GM19035 (cell line): ENCODE measurements around the gene AREG.

Experiments used
- ATAC-seq: cut with Tn5 transposase; IDR thresholded peaks from one replicate; pipeline ENCODE4 v1.9.1; 2021; ENCODE audit not compliant: unreplicated experiment

AREG gene

DNA sequence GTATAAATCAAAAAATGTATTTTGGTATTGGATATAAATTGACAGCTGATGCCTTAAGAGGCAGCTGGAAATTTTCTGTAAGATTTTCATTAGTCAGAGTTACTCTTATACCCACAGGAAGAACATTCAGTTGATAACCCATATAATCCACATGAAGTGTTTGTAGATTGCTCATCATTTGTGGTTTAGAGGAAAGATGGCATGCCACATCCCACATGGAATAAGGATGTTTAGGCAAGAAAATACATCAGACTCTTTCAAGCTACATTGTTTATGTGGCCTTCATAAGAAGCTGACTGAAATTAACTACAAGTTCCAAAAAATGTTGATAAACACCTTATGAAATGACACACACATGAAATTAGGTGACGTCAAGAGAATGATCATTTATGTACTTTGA lies 56.6 kb downstream of the AREG start:
- ATAC-seq, result no peak

GRCh38 chr4:74503580-74503979 lies 58.6 kb downstream of the AREG start:
- ATAC-seq, result no peak

DNA sequence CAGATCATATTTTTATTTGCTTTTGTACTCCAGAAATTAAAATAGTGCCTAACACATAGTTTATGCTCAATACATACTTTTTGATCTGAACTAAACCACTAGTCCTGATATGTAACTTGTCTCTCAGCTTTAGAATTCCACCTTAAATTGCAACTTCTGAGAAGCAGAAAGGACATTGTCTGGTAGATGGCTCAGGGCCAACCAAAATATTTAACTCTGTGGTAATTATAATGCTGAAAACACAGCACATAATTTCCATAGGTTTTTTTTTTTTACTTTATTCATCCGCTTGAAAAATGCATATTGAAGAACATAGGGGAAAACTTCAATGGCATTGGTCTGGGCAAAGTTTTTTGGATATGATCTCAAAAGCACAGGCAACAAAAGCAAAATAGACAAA lies 59.3 kb downstream of the AREG start:
- ATAC-seq, result no peak
